BE2C (cell line): ENCODE measurements around the gene MYO18B.

ENCODE experiments used
- DNase-seq: peaks from one replicate; pipeline ENCODE4 v3.0.0-alpha.2; 2020
- H3K27me3 ChIP-seq: fragments of 250-450 bp; sonication (Bioruptor Pico); 2 replicates; pipeline ENCODE4 v1.5.1; 2020; ENCODE audit warnings: mild to moderate bottlenecking
- H3K36me3 ChIP-seq: fragments of 250-450 bp; sonication (Bioruptor Pico); 2 replicates; pipeline ENCODE4 v1.5.1; 2020; ENCODE audit warnings: mild to moderate bottlenecking
- H3K4me1 ChIP-seq: fragments of 250-450 bp; sonication (Bioruptor Pico); 2 replicates; pipeline ENCODE4 v1.5.1; 2020
- H3K4me3 ChIP-seq: 2 replicates; pipeline ENCODE4 v1.5.1; 2011; ENCODE audit warnings: low read depth, low read length
- H3K9me3 ChIP-seq: fragments of 250-450 bp; sonication (Bioruptor Pico); 2 replicates; pipeline ENCODE4 v1.5.1; 2020
- CTCF ChIP-seq: IDR thresholded peaks from 2 replicates; pipeline ENCODE4 v1.5.1; 2012; ENCODE audit warnings: mild to moderate bottlenecking, low read depth, low read length

Gene MYO18B

GRCh38 chr22:25964961-25965730, 223.2 kb downstream of the MYO18B start:
- no peak overlapping the region for H3K4me3 ChIP-seq
- no peaks in the 10 kb centered on the region for H3K27me3 ChIP-seq
- DNase-seq: no peak
- no peaks in the 10 kb centered on the region for H3K36me3 ChIP-seq
- peaks cover 5% of the 10 kb centered on the region; the same call in 1 of the 2 replicates for H3K9me3 ChIP-seq
- 0 out of 2 replicates have a peak, but pooled peaks cover 3% of the 10 kb centered on the region for H3K4me1 ChIP-seq
- no peak for TF ChIP-seq CTCF

GRCh38 chr22:25966448-25966913, 224.5 kb downstream of the MYO18B start:
- Histone ChIP-seq H3K4me3 (no peak overlapping the region), H3K4me1 (peaks cover 3% of the 10 kb centered on the region; the same call in 1 of the 2 replicates), H3K36me3 (no peaks in the 10 kb centered on the region), H3K9me3 (peaks cover 5% of the 10 kb centered on the region; the same call in 1 of the 2 replicates), H3K27me3 (no peaks in the 10 kb centered on the region; the same call in 1 of the 2 replicates)
- DNase-seq: no peak
- TF ChIP-seq CTCF: no peak

- Histone ChIP-seq H3K9me3 (no peaks in the 10 kb centered on the region), H3K27me3 (no peaks in the 10 kb centered on the region; the same call in 1 of the 2 replicates), H3K4me1 (peaks cover 3% of the 10 kb centered on the region; the same call in 1 of the 2 replicates), H3K4me3 (no peak overlapping the region), H3K36me3 (no peaks in the 10 kb centered on the region)
- no peak for TF ChIP-seq CTCF
- DNase-seq: no peak
Measured at GRCh38 chr22:25969286-25969685, 227.3 kb downstream of the MYO18B start.

GRCh38 chr22:25969901-25970300, 227.9 kb downstream of the MYO18B start:
- no peaks in the 10 kb centered on the region for H3K36me3 ChIP-seq
- TF ChIP-seq CTCF: no peak
- no peak for DNase-seq
- H3K27me3 ChIP-seq: no peaks in the 10 kb centered on the region; the same call in 1 of the 2 replicates
- H3K4me3 ChIP-seq: no peak overlapping the region
- H3K9me3 ChIP-seq: no peaks in the 10 kb centered on the region
- H3K4me1 ChIP-seq: peaks cover 3% of the 10 kb centered on the region; the same call in 1 of the 2 replicates

- Histone ChIP-seq H3K4me1 (peaks cover 3% of the 10 kb centered on the region; the same call in 1 of the 2 replicates), H3K9me3 (no peaks in the 10 kb centered on the region), H3K36me3 (no peaks in the 10 kb centered on the region), H3K27me3 (no peaks in the 10 kb centered on the region; the same call in 1 of the 2 replicates), H3K4me3 (no peak overlapping the region; the same call in 1 of the 2 replicates)
- no peak for TF ChIP-seq CTCF
- DNase-seq: peak; percentile 19
Measured at GRCh38 chr22:25970374-25970911, 228.5 kb downstream of the MYO18B start.
